Mucosa of stomach (tissue), 1 donor: ENCODE results near the gene ACSS1.

Source experiments
- H3K27me3 ChIP-seq: one replicate; pipeline ENCODE4 v1.7.0; 2013; ENCODE audit warnings: mild to moderate bottlenecking, low read length; ENCODE audit not compliant: control insufficient read depth, insufficient read depth
- H3K36me3 ChIP-seq: one replicate; pipeline ENCODE4 v1.7.0; 2013; ENCODE audit warnings: low read length; ENCODE audit not compliant: control insufficient read depth, insufficient read depth
- H3K4me1 ChIP-seq: one replicate; pipeline ENCODE4 v1.7.0; 2013; ENCODE audit warnings: mild to moderate bottlenecking, low read length; ENCODE audit not compliant: control insufficient read depth, insufficient read depth
- H3K4me3 ChIP-seq: one replicate; pipeline ENCODE4 v1.7.0; 2013; ENCODE audit warnings: low read length
- H3K9ac ChIP-seq: one replicate; pipeline ENCODE4 v1.7.0; 2013; ENCODE audit warnings: mild to moderate bottlenecking, low read length, moderate library complexity
- H3K9me3 ChIP-seq: one replicate; pipeline ENCODE4 v1.7.0; 2013; ENCODE audit warnings: mild to moderate bottlenecking, low read length, moderate library complexity; ENCODE audit not compliant: control insufficient read depth
- donor health status: Pancreatic carcinoma.

Gene ACSS1

DNA sequence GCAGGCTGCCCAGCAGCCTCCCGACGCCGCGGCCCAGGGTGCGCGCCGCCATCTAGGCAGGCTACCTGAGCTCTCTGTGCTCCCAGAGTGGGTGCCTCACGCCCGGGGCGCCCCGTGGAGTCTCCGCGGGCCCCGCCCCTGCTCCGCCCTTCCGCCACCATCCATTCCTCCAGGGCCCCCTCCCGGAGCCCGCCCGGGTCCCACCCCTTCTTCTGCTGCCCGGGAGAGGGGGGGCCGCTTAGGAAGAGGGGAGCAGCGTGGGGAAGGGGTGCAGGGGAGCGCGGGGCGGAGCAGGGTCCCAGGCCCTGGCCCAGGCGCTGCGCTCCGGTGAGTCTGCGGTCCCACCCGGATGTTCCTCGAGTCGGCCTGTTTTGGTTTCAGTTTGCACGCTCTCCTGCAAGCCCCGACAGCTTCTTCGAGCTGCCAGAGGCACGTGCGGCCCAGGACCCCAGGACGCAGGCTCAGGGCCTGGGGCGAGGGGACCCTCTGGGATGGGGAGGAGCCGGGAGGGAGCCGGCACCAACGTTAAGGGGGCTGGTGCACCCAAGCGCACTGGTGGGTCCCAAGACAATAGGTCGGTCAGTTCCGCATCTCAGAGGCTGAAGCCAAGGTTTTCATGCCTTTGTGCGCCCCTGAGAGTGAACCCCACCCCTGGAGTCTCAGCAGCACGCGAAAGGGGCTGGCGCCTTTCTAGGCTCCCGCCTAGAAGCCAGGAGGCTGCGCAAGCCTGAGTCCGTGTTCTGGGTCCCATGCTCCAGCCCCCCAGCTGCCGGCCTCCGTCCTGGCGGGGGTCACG, at the start of gene ACSS1:
Gene ACSS1, minus strand, starts transcription at position 89 of the 796 bp plus-strand sequence. Its CDS starts 37 bp downstream, at position 52.
- Histone ChIP-seq H3K27me3 (no peaks in the 10 kb centered on the region), H3K4me3 (peak within 1 kb of the TSS; percentile 75), H3K9ac (peak within 1 kb of the TSS; percentile 85), H3K4me1 (peaks cover 74% of the 10 kb centered on the region), H3K36me3 (no peaks in the 10 kb centered on the region), H3K9me3 (no peaks in the 10 kb centered on the region)

DNA sequence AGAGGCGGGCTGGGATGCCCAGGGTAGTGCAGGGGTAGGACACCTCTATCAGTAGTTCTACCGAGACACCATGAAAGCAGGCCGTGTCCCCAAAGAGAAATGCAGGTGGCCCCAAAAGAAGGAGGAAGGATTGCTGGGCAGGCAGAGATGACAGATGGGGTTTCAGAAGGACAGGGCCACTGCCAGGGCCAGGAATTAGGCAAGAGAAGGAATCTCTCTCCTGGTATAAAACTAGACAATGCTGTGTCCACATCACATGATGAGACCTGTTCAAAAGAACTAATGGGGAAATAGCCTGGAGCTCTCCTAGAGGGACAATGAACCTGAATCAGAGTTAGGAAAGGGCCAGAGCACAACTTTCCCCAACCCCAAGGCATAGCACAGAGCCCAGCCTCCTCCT, 45.6 kb upstream of the ACSS1 start:
- Histone ChIP-seq H3K4me1 (peaks cover 3% of the 10 kb centered on the region), H3K9me3 (no peaks in the 10 kb centered on the region), H3K9ac (no peak overlapping the region), H3K36me3 (no peaks in the 10 kb centered on the region), H3K4me3 (no peak overlapping the region), H3K27me3 (no peaks in the 10 kb centered on the region)

DNA sequence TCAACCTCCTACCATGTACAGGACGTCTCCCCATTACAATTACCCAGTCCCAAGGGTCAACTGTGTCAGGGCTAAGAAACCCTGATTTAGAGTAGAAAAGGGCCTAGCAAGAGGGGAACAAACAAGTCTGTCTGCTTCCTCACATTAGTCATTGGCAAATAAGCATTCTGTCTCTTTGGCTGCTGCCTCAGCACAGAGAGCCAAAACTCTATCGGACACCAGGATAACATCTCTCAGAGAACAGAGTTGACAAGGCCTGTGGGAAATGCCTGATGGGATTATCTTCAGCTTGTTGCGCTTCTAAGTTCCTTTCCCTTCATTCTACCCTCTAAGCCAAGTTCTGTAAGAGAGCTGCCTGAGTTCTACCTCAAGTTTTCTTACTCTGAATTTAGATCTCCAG, 43.0 kb upstream of the ACSS1 start:
- Histone ChIP-seq H3K4me3 (no peak overlapping the region), H3K9ac (no peak overlapping the region), H3K9me3 (no peaks in the 10 kb centered on the region), H3K4me1 (peaks cover 3% of the 10 kb centered on the region), H3K36me3 (no peaks in the 10 kb centered on the region), H3K27me3 (no peaks in the 10 kb centered on the region)

DNA sequence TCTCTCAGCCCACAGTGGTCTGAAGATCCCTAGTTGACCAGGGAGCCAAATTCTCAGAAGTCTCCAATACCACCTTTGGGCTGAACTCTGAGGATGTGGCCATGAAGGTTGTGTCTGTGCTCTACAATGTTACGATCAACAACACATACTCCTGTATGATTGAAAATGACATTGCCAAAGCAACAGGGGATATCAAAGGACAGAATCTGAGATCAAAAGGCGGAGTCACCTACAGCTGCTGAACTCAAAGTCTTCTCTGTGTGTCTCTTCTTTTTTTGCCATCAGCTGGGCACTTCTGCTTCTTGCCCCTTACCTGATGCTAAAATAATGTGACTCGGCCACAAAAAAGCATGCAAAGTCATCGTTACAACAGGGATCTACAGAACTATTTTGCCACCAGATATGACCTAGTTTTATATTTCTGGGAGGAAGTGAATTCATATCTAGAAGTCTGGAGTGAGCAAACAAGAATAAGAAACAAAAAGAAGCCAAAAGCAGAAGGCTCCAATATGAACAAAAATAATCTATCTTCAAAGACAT, 41.7 kb upstream of the ACSS1 start:
- Histone ChIP-seq H3K4me1 (no peaks in the 10 kb centered on the region), H3K9me3 (no peaks in the 10 kb centered on the region), H3K4me3 (no peak overlapping the region), H3K36me3 (no peaks in the 10 kb centered on the region), H3K9ac (no peak overlapping the region), H3K27me3 (no peaks in the 10 kb centered on the region)

DNA sequence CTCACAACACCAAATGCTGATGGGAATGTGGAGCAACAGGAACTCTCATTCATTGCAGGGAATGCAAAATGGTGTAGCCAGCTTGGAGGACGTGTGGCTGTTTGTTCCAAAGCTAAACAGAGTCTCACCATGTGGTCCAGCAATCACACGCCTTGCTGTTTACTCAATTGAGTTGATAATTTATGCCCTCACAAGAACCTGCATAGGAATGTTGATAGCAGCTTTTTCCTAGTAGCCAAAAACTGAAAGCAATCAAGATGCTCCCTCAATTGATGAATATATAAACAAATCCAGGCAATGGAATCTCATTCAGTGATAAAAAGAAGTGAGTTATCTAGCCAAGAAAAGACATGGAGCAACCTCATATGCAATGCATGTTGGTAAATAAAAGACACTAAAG, 39.6 kb upstream of the ACSS1 start:
- Histone ChIP-seq H3K9ac (no peak overlapping the region), H3K27me3 (no peaks in the 10 kb centered on the region), H3K9me3 (no peaks in the 10 kb centered on the region), H3K4me1 (no peaks in the 10 kb centered on the region), H3K4me3 (no peak overlapping the region), H3K36me3 (no peaks in the 10 kb centered on the region)

DNA sequence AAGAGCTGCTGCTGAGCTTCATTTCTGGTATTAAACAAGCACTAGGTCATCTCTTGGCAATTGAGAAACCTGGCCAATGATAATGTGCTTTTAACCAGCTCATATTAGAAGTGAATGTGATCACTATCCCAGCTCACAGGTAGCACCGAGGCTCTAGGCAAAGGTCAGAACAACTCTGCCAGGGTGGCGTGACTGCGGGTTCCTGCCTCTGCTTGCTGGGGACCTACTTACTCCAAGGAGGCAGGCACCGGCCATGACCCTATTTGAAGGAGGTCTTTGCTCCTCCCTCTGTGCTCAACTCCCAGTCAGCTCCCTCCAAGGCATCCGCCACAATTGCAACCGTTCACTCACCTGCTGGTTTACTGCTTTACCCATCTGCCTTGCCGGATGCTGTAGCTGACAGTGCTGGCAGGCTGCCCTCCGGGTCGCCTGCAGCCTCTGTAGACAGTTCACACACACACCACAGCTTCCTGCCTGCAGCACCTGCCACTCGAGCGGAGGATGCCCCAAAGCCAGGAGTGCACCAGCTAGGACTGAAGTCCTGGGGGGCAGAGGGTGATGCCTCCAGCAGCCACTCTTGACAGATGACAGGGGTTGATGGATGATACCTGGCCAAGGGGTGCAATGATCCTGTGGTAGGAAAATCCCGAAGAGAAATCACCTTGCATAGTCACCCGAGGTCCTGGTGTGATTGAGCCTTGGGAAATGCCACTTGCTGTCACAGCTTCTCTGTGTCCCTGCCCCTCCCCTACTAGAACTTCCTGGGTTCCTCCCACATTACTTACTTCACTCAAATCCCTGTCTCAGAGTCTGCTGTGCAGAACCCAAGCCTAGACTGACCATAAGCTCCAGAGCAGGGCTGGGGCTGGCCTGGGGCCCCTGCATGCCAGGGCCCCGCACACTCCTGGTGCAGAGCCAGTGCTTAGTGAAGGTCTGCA, 32.8 kb upstream of the ACSS1 start:
- no peak overlapping the region for H3K4me3 ChIP-seq
- no peaks in the 10 kb centered on the region for H3K36me3 ChIP-seq
- no peaks in the 10 kb centered on the region for H3K9me3 ChIP-seq
- H3K27me3 ChIP-seq, result peaks cover 15% of the 10 kb centered on the region
- no peaks in the 10 kb centered on the region for H3K4me1 ChIP-seq
- no peak overlapping the region for H3K9ac ChIP-seq

DNA sequence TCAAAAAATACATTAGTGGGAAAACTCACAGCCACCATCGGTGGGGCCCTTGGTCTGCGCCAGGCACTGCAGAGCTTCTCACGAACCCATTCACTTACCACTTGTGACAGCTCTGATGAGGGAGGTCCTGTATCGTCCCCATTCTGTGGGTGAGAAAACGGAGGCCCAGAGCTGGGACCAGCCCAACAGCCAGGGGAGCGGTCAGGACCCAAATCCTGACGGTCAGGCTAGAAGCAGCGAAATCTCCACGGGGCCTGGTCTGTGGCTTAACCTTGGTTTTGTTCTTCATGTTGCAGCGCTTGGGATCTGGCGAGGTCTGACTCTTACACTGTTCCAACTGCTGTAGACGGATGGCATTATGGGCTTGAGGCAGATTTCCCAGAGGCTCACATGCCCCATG, 31.7 kb upstream of the ACSS1 start:
- H3K36me3 ChIP-seq, result no peaks in the 10 kb centered on the region
- no peak overlapping the region for H3K9ac ChIP-seq

DNA sequence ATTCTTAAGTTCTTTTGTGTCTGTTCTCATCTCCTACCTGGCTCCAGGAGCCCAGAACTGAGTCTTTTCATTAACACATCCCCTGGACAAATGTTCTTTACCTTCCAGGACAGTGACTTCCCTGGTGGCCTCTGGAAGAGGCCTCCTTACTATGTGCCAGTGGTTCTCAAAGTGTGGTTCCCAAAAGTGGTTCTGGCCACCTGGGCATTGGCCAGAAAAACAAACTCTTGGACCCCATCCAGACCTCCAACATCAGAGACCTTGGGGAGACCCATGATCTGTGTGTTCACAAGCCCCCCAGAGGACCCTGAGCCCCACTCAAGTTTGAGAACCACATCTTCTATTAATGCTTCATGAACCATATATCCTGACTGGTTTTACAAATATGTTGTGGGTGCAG, 31.2 kb upstream of the ACSS1 start:
- H3K4me3 ChIP-seq, result no peak overlapping the region
- no peaks in the 10 kb centered on the region for H3K9me3 ChIP-seq
- no peak overlapping the region for H3K9ac ChIP-seq
- peaks cover 32% of the 10 kb centered on the region for H3K27me3 ChIP-seq
- no peaks in the 10 kb centered on the region for H3K36me3 ChIP-seq
- no peaks in the 10 kb centered on the region for H3K4me1 ChIP-seq

More for the DNA sequence above, 31.7 kb upstream of the ACSS1 start:
- H3K27me3 ChIP-seq, result peaks cover 26% of the 10 kb centered on the region
- H3K4me1 ChIP-seq, result no peaks in the 10 kb centered on the region
- no peaks in the 10 kb centered on the region for H3K9me3 ChIP-seq
- H3K4me3 ChIP-seq, result no peak overlapping the region

DNA sequence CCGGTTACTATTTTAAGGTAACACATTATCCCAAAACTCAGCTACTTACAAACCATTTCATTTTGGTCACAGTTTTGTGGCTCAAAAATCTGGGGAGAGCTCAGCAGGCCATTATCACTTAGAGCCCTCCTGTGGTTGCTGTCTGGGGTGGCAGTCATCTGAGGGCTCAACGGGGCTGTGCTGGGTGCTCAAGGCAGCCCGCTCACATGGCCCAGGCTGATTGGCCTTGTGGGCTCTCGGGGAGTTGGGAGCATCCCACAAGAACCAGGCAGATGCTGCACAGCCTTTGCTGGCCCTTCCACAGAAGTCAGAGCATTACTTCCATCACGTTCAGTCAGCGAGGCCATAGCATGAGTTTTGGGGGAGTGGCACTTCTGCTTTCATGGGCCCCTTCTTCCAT, 30.3 kb upstream of the ACSS1 start:
- Histone ChIP-seq H3K9me3 (no peaks in the 10 kb centered on the region), H3K36me3 (no peaks in the 10 kb centered on the region), H3K27me3 (peaks cover 40% of the 10 kb centered on the region), H3K4me3 (no peak overlapping the region), H3K9ac (no peak overlapping the region), H3K4me1 (no peaks in the 10 kb centered on the region)

DNA sequence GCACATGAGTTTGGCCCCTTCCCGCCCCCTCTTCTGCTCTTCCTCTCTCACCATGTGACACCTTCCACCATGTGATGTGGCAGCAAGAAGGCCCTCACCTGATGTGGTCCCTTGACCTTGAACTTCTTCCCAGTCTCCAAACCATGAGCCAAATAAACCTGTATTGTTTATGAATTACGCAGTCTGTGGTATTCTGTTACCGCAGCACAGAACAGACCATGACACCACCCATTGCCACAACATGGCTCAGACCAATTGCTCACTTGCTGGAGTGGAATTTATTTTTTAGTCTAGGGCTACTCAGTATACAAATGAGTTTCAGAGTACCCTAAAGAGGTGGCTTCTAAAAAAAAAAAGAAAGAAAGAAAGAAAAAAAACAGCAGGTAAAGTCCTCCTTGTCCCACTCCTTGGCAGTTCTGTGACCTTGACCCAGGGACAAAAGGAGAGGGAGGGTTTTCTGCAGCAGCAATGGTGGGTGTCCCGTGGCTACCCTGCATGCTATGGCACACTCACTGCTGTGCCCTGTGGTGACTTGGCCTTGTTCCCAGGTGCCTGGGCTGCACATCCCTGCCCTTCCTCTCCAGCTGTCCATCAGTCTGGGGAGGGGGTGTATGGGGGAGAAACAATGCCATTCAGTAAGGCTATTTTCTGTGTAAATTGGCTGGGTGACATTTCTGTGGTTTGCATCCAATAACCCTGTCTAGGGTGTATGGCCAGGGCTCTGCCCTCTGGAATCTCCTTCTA, 29.4 kb upstream of the ACSS1 start:
- H3K9ac ChIP-seq, result no peak overlapping the region
- H3K9me3 ChIP-seq, result no peaks in the 10 kb centered on the region
- H3K4me1 ChIP-seq, result no peaks in the 10 kb centered on the region
- H3K27me3 ChIP-seq, result peaks cover 49% of the 10 kb centered on the region
- H3K36me3 ChIP-seq, result no peaks in the 10 kb centered on the region
- H3K4me3 ChIP-seq, result no peak overlapping the region

DNA sequence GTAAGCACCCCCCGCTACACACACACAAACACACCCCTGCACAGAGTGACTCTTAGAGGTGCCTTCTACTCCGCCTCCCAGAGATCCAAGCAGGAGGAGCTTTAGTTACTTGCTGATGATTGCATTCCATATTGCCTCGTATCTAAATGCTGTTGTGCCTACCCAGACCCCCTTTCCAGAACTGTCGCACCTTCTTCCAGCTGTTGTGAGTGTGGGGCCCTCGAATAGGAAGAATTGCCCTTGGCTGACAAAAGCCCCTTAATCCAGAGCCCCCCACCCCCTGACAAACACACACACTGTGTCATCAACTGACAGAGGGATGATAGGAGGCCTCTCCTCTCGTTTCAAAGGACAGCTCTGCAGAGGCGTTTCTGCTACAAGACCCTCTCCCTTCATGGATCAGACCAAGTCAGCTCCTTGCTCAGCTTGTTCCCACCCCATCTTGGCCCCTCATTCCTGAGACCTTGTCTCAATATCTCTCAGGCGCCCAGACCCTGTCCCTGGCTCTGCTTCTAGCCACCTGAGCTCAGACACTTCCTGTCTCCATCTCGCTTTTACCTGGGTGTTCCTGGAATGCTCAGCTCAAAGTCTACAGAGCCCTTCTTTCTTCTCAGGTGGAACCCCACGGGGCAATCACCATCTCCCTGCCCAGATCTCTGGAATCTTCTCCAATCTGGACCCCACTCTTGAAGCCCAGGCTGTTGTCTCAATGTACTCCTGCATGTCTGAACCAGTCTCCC, 28.0 kb upstream of the ACSS1 start:
- Histone ChIP-seq H3K27me3 (peaks cover 57% of the 10 kb centered on the region), H3K4me1 (peaks cover 4% of the 10 kb centered on the region), H3K9me3 (no peaks in the 10 kb centered on the region), H3K4me3 (no peak overlapping the region), H3K9ac (no peak overlapping the region), H3K36me3 (no peaks in the 10 kb centered on the region)
